ENCODE data around the gene SLAMF1. TPM values are rescaled to one million over a fixed set of nuclear protein-coding genes. Genes with fewer than 3 reads are reported as not detected.

The SLAMF1 gene
- total RNA-seq, 1 experiment from 2014 or later = 2.2 TPM

DNA sequence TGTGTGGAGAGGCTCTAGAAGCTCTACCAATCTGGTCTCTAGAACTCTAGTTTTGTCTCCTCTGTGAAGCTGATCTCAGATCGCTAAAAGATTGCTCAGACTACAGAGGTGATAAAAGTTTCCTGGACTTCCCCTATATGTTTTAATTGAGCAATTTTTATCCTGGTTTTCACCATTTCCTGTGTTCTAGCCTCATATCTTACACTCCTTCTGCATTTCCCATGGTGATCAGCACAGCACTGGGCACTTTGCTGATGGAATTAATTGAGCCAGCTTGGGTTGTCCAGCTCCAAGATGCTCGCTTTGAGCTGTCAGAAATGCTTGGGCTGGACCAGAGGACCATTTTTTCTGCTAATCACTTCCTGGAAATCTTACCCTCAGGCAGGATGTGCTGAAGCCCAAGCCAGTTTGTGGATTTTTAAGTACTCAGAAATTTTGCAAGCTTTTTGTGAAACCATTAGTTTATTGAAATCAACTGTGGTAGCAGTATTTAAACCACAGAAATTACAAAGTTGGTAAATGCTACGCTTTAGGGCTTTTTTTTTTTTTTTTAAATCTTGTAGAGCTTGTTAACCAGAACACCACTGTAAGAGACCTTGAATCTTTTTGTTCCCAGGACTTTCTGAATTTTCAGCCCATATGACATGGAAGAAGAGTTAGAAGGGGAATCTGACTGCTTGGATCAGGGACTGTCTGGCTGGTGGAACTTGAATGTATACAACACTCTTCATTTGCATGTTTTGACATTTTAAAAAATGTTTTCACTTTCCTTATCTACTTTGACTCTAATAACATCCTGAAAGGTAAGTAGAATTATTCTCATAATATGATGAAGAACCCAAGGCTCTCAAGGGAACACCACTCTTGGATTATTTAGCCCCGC is 36.4 kb upstream of the SLAMF1 start:
- H3K9me3 ChIP-seq (ENCODE audit: low read depth, low read length, poor library complexity, severe bottlenecking) = no peaks in the 10 kb centered on the region
- DNase-seq (ENCODE audit: low spot score) = no peak
- intact Hi-C loops (cut with micrococcal nuclease; ENCODE audit: unreplicated experiment) = loop anchor here (10.0 kb wide), 1 partner anchor 138 kb away; no protein-coding TSS in a partner anchor
- no peak overlapping the region for H3K4me3 ChIP-seq (ENCODE audit: low read depth, low read length, poor library complexity, severe bottlenecking)
- H3K27me3 ChIP-seq (replicated peaks; ENCODE audit: insufficient read depth, low read depth, low read length, poor library complexity) = no peaks in the 10 kb centered on the region
- POLR2A ChIA-PET (ENCODE audit: low non-redundant PET) = no interaction called here
- no TSS peak for BruUV-seq (replicated peaks)
- H3K36me3 ChIP-seq (ENCODE audit: insufficient read depth, low read length, poor library complexity, severe bottlenecking) = no peaks in the 10 kb centered on the region
- CTCF ChIA-PET = interaction anchor here (0.6 kb wide), 1 partner anchor 89 kb away, joined by 8 read pairs; no protein-coding TSS in a partner anchor
- TF ChIP-seq CTCF (conservative IDR thresholded peaks at IDR 0.05; ENCODE audit: low read depth, low read length) (no peak), EZH2 (IDR thresholded peaks at IDR 0.05; ENCODE audit: borderline replicate concordance, low read depth, low read length, poor library complexity, severe bottlenecking) (no peak)
- no peaks in the 10 kb centered on the region for H3K4me1 ChIP-seq (ENCODE audit: insufficient read depth, low read length, poor library complexity, severe bottlenecking)
- H3K27ac ChIP-seq (ENCODE audit: low read depth, low read length, poor library complexity, severe bottlenecking) = no peak overlapping the region

DNA sequence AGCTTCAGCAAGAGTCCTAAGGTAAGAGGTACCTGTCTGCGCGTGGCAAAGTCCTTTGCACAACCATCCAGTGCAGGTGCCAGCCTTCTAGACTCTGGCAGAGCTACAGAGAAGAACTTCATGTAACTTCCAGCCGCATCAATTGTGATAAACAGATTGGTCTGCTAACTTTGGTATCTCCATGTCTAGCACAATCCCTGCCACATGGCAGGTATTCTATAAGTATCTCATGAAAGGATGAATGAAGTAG is 35.0 kb upstream of the SLAMF1 start:
- no peaks in the 10 kb centered on the region for H3K4me1 ChIP-seq (ENCODE audit: insufficient read depth, low read length, poor library complexity, severe bottlenecking)
- DNase-seq (ENCODE audit: low spot score) = no peak
- no TSS peak for BruUV-seq (replicated peaks)
- TF ChIP-seq CTCF (conservative IDR thresholded peaks at IDR 0.05; ENCODE audit: low read depth, low read length) = no peak
- no peak for TF ChIP-seq EZH2 (IDR thresholded peaks at IDR 0.05; ENCODE audit: borderline replicate concordance, low read depth, low read length, poor library complexity, severe bottlenecking)
- no peaks in the 10 kb centered on the region for H3K27me3 ChIP-seq (replicated peaks; ENCODE audit: insufficient read depth, low read depth, low read length, poor library complexity)
- no peak overlapping the region for H3K27ac ChIP-seq (ENCODE audit: low read depth, low read length, poor library complexity, severe bottlenecking)
- H3K36me3 ChIP-seq (ENCODE audit: insufficient read depth, low read length, poor library complexity, severe bottlenecking) = no peaks in the 10 kb centered on the region
- no peak overlapping the region for H3K4me3 ChIP-seq (ENCODE audit: low read depth, low read length, poor library complexity, severe bottlenecking)
- H3K9me3 ChIP-seq (ENCODE audit: low read depth, low read length, poor library complexity, severe bottlenecking) = no peaks in the 10 kb centered on the region
- POLR2A ChIA-PET (ENCODE audit: low non-redundant PET) = no interaction called here
- CTCF ChIA-PET = interaction anchor here (0.6 kb wide), 1 partner anchor 544 kb away, joined by 3 read pairs; the partner anchor contains the start of gene TOMM40L
- intact Hi-C loops (cut with micrococcal nuclease; ENCODE audit: unreplicated experiment) = loop anchor here (10.0 kb wide), 1 partner anchor 137 kb away; no protein-coding TSS in a partner anchor

DNA sequence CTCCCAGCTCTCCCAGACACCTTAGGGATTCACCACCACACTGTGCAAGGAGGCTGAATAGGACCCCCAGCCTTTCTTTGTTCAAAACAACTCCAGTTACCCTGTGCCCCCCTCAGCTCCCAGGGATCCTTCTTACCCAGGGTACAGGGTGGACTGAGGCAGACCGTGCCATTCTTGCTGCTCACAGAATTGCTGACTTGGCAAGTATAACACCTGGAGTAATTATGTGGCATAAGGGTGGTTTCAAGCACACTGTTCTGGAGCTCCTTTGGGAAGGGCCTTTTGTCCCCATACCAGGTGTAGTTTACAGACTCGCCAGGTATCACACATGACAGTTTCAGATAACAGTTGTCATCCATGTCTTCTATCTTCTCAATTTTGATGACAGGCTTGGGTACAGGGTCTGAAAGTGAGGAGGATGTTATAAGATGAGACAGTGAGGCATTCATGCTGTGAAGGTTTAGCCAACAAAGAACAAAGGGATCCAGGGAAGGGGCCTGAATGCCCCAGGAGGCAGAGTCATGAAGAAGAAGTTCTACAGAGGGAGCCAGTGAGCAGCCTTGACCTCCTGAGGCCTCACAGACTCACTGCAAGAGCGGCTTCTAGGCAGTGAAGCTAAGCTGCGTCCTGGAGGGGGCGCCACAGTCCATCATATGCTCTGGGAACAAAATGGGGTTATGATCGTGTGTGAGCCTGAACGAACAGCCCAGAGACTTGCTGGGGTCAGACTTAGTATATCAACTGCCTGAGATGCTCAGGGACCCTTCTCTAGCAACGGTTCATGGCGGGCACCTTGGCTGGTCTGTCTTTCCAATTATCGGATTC is 34.4 kb upstream of the SLAMF1 start:
- intact Hi-C loops (cut with micrococcal nuclease; ENCODE audit: unreplicated experiment) = loop anchor here (10.0 kb wide), 1 partner anchor 136 kb away; no protein-coding TSS in a partner anchor
- DNase-seq (ENCODE audit: low spot score) = peak; percentile 82
- ChIA-PET CTCF (interaction anchor here (0.6 kb wide), 1 partner anchor 545 kb away, joined by 3 read pairs; the partner anchor contains the start of gene TOMM40L), POLR2A (ENCODE audit: low non-redundant PET) (no interaction called here)
- TF ChIP-seq EZH2 (IDR thresholded peaks at IDR 0.05; ENCODE audit: borderline replicate concordance, low read depth, low read length, poor library complexity, severe bottlenecking) = no peak
- peak; percentile 78 for TF ChIP-seq CTCF (conservative IDR thresholded peaks at IDR 0.05; ENCODE audit: low read depth, low read length)
- no peaks in the 10 kb centered on the region for H3K4me1 ChIP-seq (ENCODE audit: insufficient read depth, low read length, poor library complexity, severe bottlenecking)
- H3K27ac ChIP-seq (ENCODE audit: low read depth, low read length, poor library complexity, severe bottlenecking) = no peak overlapping the region
- H3K4me3 ChIP-seq (ENCODE audit: low read depth, low read length, poor library complexity, severe bottlenecking) = no peak overlapping the region
- BruUV-seq (replicated peaks) = no TSS peak
- no peaks in the 10 kb centered on the region for H3K36me3 ChIP-seq (ENCODE audit: insufficient read depth, low read length, poor library complexity, severe bottlenecking)
- H3K27me3 ChIP-seq (replicated peaks; ENCODE audit: insufficient read depth, low read depth, low read length, poor library complexity) = no peaks in the 10 kb centered on the region
- no peaks in the 10 kb centered on the region for H3K9me3 ChIP-seq (ENCODE audit: low read depth, low read length, poor library complexity, severe bottlenecking)

Data from A673 (cell line).